Measurements from ENCODE around the gene USPL1. TPM values are rescaled to one million over a fixed set of nuclear protein-coding genes. Genes with fewer than 3 reads are reported as not detected.

The USPL1 gene
- total RNA-seq, 4 donors from 2014 or later = 16.5 to 31.6 (median 22.1) TPM

DNA sequence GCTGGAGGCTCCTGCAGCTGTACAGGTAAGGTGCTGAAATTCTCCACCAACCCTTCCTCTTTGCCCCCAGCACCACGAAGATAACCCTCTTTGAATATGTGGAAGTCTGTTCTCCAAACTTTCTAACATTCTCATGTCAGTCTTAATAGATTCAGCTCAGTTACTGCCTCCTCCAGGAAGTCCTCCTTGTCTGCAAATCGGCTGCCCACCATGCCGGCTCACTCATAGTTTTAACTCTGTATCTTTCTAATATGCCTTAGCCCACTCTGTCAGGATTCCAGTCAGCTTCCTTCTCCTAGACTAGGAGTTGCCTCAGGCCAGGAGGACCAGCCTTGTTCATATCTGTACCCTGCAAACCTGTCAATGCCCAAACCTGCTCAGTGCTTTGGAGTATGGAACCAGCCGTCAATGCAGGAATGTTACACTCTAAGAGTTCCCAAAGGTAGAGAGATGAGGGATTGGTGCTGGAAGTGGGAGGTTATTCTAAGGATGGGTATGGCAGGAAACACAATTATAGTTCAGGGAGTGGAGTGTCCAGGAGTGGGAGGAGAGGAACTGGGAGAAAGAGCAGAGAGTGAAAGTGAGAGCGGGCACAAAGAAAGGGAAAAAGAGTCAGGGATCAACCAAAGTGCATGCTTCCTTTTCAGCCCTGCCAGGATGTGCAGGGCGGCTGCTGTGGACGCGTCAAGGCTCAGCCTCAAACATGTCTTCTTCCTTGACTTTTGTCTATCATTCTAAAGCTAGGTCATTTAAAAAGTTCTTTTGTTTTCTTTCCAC lies 79.6 kb downstream of the USPL1 start:
- Histone ChIP-seq H3K4me1 (peaks cover 0 to 29% (median 12%) of the 10 kb centered on the region in 4 donors), H3K36me3 (no peaks in the 10 kb centered on the region), H3K9me3 (no peaks in the 10 kb centered on the region), H3K4me3 (peak overlapping the region in 1 of 4 donors; percentile 7), H3K27ac (no peak overlapping the region), H3K27me3 (no peaks in the 10 kb centered on the region)
- DNase-seq (ENCODE audit: low spot score in 2 of 2) = no peak
- 50 to 52% methylated on average over 8 of the region's 8 CpGs for WGBS, 2 donors
- TF ChIP-seq, protein P1, sequence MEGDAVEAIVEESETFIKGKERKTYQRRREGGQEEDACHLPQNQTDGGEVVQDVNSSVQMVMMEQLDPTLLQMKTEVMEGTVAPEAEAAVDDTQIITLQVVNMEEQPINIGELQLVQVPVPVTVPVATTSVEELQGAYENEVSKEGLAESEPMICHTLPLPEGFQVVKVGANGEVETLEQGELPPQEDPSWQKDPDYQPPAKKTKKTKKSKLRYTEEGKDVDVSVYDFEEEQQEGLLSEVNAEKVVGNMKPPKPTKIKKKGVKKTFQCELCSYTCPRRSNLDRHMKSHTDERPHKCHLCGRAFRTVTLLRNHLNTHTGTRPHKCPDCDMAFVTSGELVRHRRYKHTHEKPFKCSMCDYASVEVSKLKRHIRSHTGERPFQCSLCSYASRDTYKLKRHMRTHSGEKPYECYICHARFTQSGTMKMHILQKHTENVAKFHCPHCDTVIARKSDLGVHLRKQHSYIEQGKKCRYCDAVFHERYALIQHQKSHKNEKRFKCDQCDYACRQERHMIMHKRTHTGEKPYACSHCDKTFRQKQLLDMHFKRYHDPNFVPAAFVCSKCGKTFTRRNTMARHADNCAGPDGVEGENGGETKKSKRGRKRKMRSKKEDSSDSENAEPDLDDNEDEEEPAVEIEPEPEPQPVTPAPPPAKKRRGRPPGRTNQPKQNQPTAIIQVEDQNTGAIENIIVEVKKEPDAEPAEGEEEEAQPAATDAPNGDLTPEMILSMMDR (IDR thresholded peaks at IDR 0.05) = no peak

DNA sequence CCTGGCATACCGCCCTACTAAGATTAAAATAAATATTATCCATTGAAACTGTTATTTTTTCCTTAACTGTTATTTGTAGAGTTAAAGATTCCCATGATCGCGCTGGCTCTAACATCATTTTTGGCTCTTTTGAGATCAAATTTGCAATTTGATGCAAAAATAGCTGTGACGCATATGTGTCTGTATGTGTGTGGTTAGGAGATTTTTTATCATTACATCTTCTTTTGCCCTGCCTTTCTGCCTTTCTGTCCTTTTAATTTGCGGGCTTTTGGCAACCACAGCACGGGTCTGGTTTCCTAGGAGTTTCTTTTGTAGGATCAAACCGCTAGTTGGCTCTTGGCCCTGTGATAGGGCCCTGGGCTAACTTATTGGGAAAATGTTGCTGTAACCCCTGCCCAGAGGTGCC lies 80.3 kb downstream of the USPL1 start:
- no peaks in the 10 kb centered on the region for H3K9me3 ChIP-seq
- H3K4me3 ChIP-seq = peak overlapping the region in 1 of 4 donors; percentile 7
- peak overlapping the region in 1 of 4 donors; percentile 45 for H3K27ac ChIP-seq
- no peak for DNase-seq (ENCODE audit: low spot score in 2 of 2)
- 36 to 38% methylated on average over 7 of the region's 7 CpGs for WGBS, 2 donors
- H3K36me3 ChIP-seq = no peaks in the 10 kb centered on the region
- peaks cover 0 to 29% (median 12%) of the 10 kb centered on the region in 4 donors for H3K4me1 ChIP-seq
- no peaks in the 10 kb centered on the region for H3K27me3 ChIP-seq
- TF ChIP-seq EP300 (IDR thresholded peaks at IDR 0.05) = no peak
- no peak for TF ChIP-seq POLR2A (IDR thresholded peaks at IDR 0.05)
- TF ChIP-seq, protein P1 (IDR thresholded peaks at IDR 0.05) = no peak

DNA sequence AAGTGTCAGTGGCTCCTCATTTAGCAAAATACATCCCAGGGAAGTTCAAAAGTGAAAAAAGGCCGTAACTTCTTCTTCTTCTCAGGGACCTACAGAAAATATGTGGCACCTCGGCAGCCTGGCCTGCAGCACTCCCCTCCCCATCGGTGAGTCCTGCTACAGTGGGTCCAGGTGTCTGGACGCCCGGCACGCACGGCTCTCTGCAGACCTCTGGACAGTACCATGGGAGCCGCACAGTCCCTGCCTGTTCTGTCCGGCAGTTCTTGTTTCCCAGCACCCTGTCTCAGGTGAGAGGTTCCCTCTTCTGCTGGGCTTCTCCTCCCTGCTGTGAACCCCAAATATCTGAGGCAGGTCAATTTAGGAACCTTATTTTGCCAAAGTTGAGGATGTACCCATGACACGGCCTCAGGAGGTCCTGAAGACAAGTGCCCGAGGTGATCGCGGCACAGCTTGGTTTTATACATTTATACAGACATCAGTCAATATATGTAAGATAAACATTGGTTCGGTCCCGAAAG lies 80.8 kb downstream of the USPL1 start:
- TF ChIP-seq POLR2A (IDR thresholded peaks at IDR 0.05) (no peak), EP300 (IDR thresholded peaks at IDR 0.05) (no peak)
- TF ChIP-seq, protein P1 (IDR thresholded peaks at IDR 0.05) = no peak
- Histone ChIP-seq H3K9me3 (no peaks in the 10 kb centered on the region), H3K27ac (peak overlapping the region in 1 of 4 donors; percentile 45), H3K4me1 (peaks cover 0 to 29% (median 12%) of the 10 kb centered on the region in 4 donors), H3K36me3 (no peaks in the 10 kb centered on the region), H3K4me3 (no peak overlapping the region), H3K27me3 (no peaks in the 10 kb centered on the region)
- DNase-seq (ENCODE audit: low spot score in 2 of 2) = no peak
- WGBS, 2 donors = 79 to 95% methylated on average over 11 to 15 of the region's 15 CpGs

DNA sequence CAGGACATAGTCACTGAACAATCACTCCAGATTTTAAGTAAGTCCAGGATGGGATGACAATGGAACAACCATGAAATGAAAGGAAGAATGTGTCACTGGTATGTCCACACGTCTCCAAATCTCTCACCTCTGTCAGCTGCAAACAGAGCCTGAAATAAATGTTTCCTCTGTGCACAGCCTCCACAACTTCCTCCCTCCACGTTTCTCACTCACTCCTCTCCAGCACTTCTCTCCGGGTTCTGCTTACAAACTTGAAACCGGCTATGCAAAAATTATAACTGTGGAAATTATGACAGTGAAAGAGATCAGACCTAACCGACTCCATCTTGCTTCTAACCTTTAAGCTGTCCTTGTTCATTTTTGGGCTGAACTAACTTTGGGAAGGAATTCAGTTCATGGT lies 82.6 kb downstream of the USPL1 start:
- Histone ChIP-seq H3K36me3 (no peaks in the 10 kb centered on the region), H3K4me1 (peaks cover 0 to 29% (median 12%) of the 10 kb centered on the region in 4 donors), H3K9me3 (no peaks in the 10 kb centered on the region), H3K27ac (no peak overlapping the region), H3K4me3 (no peak overlapping the region), H3K27me3 (no peaks in the 10 kb centered on the region)
- TF ChIP-seq EP300 (IDR thresholded peaks at IDR 0.05) = no peak
- TF ChIP-seq, protein P1 (IDR thresholded peaks at IDR 0.05) = no peak
- TF ChIP-seq POLR2A (IDR thresholded peaks at IDR 0.05) = no peak
- no peak for DNase-seq (ENCODE audit: low spot score in 2 of 2)
- 63% methylated on average over 5 of the region's 5 CpGs for WGBS, 2 donors

DNA sequence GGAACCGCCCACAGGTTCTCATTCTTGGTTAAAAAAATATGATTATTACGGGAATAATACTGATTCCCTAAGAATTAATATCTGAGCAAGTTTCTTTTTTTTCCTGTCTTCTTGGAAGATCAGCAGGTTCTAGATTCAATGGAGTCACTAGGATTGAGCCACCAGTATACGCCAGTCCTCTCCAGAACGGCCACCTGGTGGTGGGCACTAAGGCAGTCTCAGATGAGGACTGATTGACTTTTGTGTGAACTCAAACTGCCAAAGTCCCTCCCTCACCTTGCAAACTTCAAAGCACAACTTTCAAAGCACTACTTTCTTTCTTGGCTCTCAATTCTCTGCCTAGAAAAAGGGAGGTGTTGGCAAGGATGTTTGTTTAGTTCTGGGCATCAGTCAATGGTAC lies 84.3 kb downstream of the USPL1 start:
- no peak for DNase-seq (ENCODE audit: low spot score in 2 of 2)
- Histone ChIP-seq H3K27me3 (no peaks in the 10 kb centered on the region), H3K4me1 (peaks cover 0 to 17% (median 8%) of the 10 kb centered on the region in 4 donors), H3K27ac (no peak overlapping the region), H3K4me3 (no peak overlapping the region), H3K9me3 (no peaks in the 10 kb centered on the region), H3K36me3 (no peaks in the 10 kb centered on the region)
- TF ChIP-seq POLR2A (IDR thresholded peaks at IDR 0.05) (no peak), EP300 (IDR thresholded peaks at IDR 0.05) (no peak)
- TF ChIP-seq, protein P1 (IDR thresholded peaks at IDR 0.05) = no peak
- WGBS, 2 donors = 89 to 90% methylated on average over 4 of the region's 4 CpGs

Data from tibial nerve (tissue), 4 donors.